Upper lobe of left lung (tissue), 6 donors: ENCODE data around the gene DCLRE1C. TPM values are rescaled to one million over a fixed set of nuclear protein-coding genes. Genes with fewer than 3 reads are reported as not detected.
"Not testable (repeated sequence)": the region's sequence is repeated elsewhere in the genome, so short reads cannot be mapped to it uniquely, and the experiment has no call there.

Experiments used
- ATAC-seq, 2 donors: fragments of 200-7000 bp; cut with Tn5 transposase; one replicate each; pipeline ENCODE4 v1.9.1; 2022; ENCODE audit warnings: mild to moderate bottlenecking in 2 of 2, moderate library complexity in 2 of 2; ENCODE audit not compliant: low FRiP score in 2 of 2
- DNase-seq, 2 donors: peaks; one replicate each; pipeline ENCODE4 v3.0.0-alpha.2; 2019 to 2020
- H3K27ac ChIP-seq, 4 donors: fragments of 200-600 bp; sonication (generic); one replicate each; pipeline ENCODE4 v1.5.1; 2016 to 2019
- H3K27me3 ChIP-seq, 4 donors: fragments of 200-600 bp; sonication (generic); one replicate each; pipeline ENCODE4 v1.5.1; 2017 to 2019
- H3K36me3 ChIP-seq, 4 donors: fragments of 200-600 bp; sonication (generic); one replicate each; pipeline ENCODE4 v1.5.1; 2016 to 2019
- H3K4me1 ChIP-seq, 4 donors: fragments of 200-600 bp; sonication (generic); one replicate each; pipeline ENCODE4 v1.5.1; 2018 to 2019
- H3K4me3 ChIP-seq, 4 donors: fragments of 200-600 bp; sonication (generic); one replicate each; pipeline ENCODE4 v1.5.1; 2017 to 2019; ENCODE audit warnings: mild to moderate bottlenecking in 2 of 4, moderate library complexity in 1 of 4
- H3K9me3 ChIP-seq, 4 donors: fragments of 200-600 bp; sonication (generic); one replicate each; pipeline ENCODE4 v1.5.1; 2018 to 2019
- CTCF ChIP-seq, 6 experiments: fragments of 450-650 bp in 4 of 6; fragments of 200-600 bp in 2 of 6; sonication (generic) in 2 of 6; IDR thresholded peaks; one replicate each; pipeline ENCODE4 v1.5.1; 2016 to 2019; ENCODE audit warnings: antibody characterized with exemption in 6 of 6
- EP300 ChIP-seq, 4 donors: sonication (generic); formaldehyde crosslinking; IDR thresholded peaks; one replicate each; pipeline ENCODE4 v1.5.1; 2017; ENCODE audit warnings: antibody characterized with exemption in 4 of 4, control low read depth in 2 of 4
- POLR2A ChIP-seq, 4 donors: fragments of 450-650 bp; IDR thresholded peaks; one replicate each; pipeline ENCODE4 v1.5.1; 2016 to 2017; ENCODE audit warnings: antibody characterized with exemption in 4 of 4, mild to moderate bottlenecking in 2 of 4
- POLR2AphosphoS5 ChIP-seq, 2 donors: sonication (generic); formaldehyde crosslinking; IDR thresholded peaks; one replicate each; pipeline ENCODE4 v1.5.1; 2017; ENCODE audit warnings: antibody characterized with exemption in 2 of 2
- WGBS, 2 donors: methylation state at CpG; one replicate each; pipeline ENCODE4 v1.1.5; 2017 to 2018; 5-methylcytosine and 5-hydroxymethylcytosine counted together
- total RNA-seq, 6 donors: library from RNA; depleted of rRNA in 4 of 6; stranded (reverse); fragments of >200 nt in 4 of 6; gene quantifications; one replicate each; pipeline versions ENCODE4 v1.1.0 to v1.2.1, GENCODE V29; 2016 to 2021
- donor health status: DM: no; HTN: no; CAD: no; lungs with moderate emphysema.
- donor health status: DM: no; HTN: yes; CAD: no; lungs with severe emphysema.

Gene DCLRE1C
- total RNA-seq, 6 donors from 2014 or later: 8.8 to 19.9 (median 10.9) TPM

- WGBS, 2 donors: 41 to 43% methylated on average over 10 of the region's 10 CpGs
- TF ChIP-seq POLR2AphosphoS5 (IDR thresholded peaks at IDR 0.05) (no peak), EP300 (IDR thresholded peaks at IDR 0.05) (no peak), POLR2A (IDR thresholded peaks at IDR 0.05) (no peak)
- no peak for DNase-seq
- H3K36me3 ChIP-seq: peaks cover 0 to 10% (median under 1%) of the 10 kb centered on the region in 4 donors
- no peaks in the 10 kb centered on the region for H3K9me3 ChIP-seq
- peak overlapping the region; percentile 57 to 84 (median 70) for H3K4me3 ChIP-seq
- no peak for ATAC-seq
- peaks cover 21 to 35% (median 30%) of the 10 kb centered on the region in 4 donors for H3K4me1 ChIP-seq
- H3K27me3 ChIP-seq: no peaks in the 10 kb centered on the region
- H3K27ac ChIP-seq: peak overlapping the region; percentile 90 to 92 (median 90)
These were observed 959 bp downstream of the DCLRE1C start for GRCh38 chr10:14952851-14953423.

- no peak overlapping the region for H3K4me3 ChIP-seq
- no peak overlapping the region for H3K27ac ChIP-seq
- H3K27me3 ChIP-seq: no peaks in the 10 kb centered on the region
- H3K4me1 ChIP-seq: peaks cover 16 to 26% (median 23%) of the 10 kb centered on the region in 4 donors
- ATAC-seq (no peak), DNase-seq (no peak)
- no peaks in the 10 kb centered on the region for H3K9me3 ChIP-seq
- peaks cover 0 to 40% (median 20%) of the 10 kb centered on the region in 4 donors for H3K36me3 ChIP-seq
- no peak for TF ChIP-seq POLR2AphosphoS5 (IDR thresholded peaks at IDR 0.05)
- TF ChIP-seq POLR2A (IDR thresholded peaks at IDR 0.05): no peak
- no peak for TF ChIP-seq EP300 (IDR thresholded peaks at IDR 0.05)
- TF ChIP-seq CTCF (IDR thresholded peaks at IDR 0.05): no peak
- WGBS, 2 donors: 89 to 92% methylated on average over 5 of the region's 5 CpGs
These were observed 4.6 kb downstream of the DCLRE1C start for GRCh38 chr10:14949291-14949690.

GRCh38 chr10:14947268-14947667 is 6.6 kb downstream of the DCLRE1C start:
- no peak overlapping the region for H3K4me3 ChIP-seq
- no peak for DNase-seq

GRCh38 chr10:14945108-14945507 is 8.8 kb downstream of the DCLRE1C start:
- WGBS, 2 donors: 90 to 95% methylated on average over 5 of the region's 5 CpGs
- Histone ChIP-seq H3K4me3 (no peak overlapping the region), H3K27ac (no peak overlapping the region), H3K9me3 (no peaks in the 10 kb centered on the region), H3K4me1 (no peaks in the 10 kb centered on the region), H3K27me3 (no peaks in the 10 kb centered on the region), H3K36me3 (peaks cover 2 to 64% (median 35%) of the 10 kb centered on the region in 4 donors)
- ATAC-seq (no peak), DNase-seq (no peak)
- TF ChIP-seq CTCF (IDR thresholded peaks at IDR 0.05): no peak
- TF ChIP-seq EP300 (IDR thresholded peaks at IDR 0.05): no peak
- no peak for TF ChIP-seq POLR2A (IDR thresholded peaks at IDR 0.05)
- no peak for TF ChIP-seq POLR2AphosphoS5 (IDR thresholded peaks at IDR 0.05)

More at GRCh38 chr10:14947268-14947667, 6.6 kb downstream of the DCLRE1C start:
- H3K4me1 ChIP-seq: peaks cover 7 to 15% (median 13%) of the 10 kb centered on the region in 4 donors
- no peaks in the 10 kb centered on the region for H3K27me3 ChIP-seq
- whole genome bisulfite sequencing, 2 donors: 100% methylated on average over 1 of the region's 1 CpG
- no peak for ATAC-seq
- no peak overlapping the region for H3K27ac ChIP-seq
- peaks cover 2 to 59% (median 30%) of the 10 kb centered on the region in 4 donors for H3K36me3 ChIP-seq
- TF ChIP-seq EP300 (IDR thresholded peaks at IDR 0.05) (no peak), CTCF (IDR thresholded peaks at IDR 0.05) (no peak), POLR2A (IDR thresholded peaks at IDR 0.05) (no peak), POLR2AphosphoS5 (IDR thresholded peaks at IDR 0.05) (no peak)
- no peaks in the 10 kb centered on the region for H3K9me3 ChIP-seq

GRCh38 chr10:14942950-14943338 is 11.0 kb downstream of the DCLRE1C start:
- H3K36me3 ChIP-seq: peaks cover 2 to 63% (median 35%) of the 10 kb centered on the region in 4 donors
- not testable (repeated sequence) for H3K27ac ChIP-seq, H3K4me3 ChIP-seq, H3K9me3 ChIP-seq, ATAC-seq, DNase-seq, H3K27me3 ChIP-seq, H3K4me1 ChIP-seq
- 85 to 92% methylated on average over 6 to 7 of the region's 7 CpGs for WGBS, 2 donors

GRCh38 chr10:14942147-14942949 is 11.5 kb downstream of the DCLRE1C start:
- not testable (repeated sequence) for ATAC-seq
- 93 to 95% methylated on average over 13 to 17 of the region's 17 CpGs for WGBS, 2 donors

GRCh38 chr10:14938971-14939370 is 14.9 kb downstream of the DCLRE1C start:
- H3K27me3 ChIP-seq, H3K4me1 ChIP-seq, H3K4me3 ChIP-seq, H3K9me3 ChIP-seq, H3K27ac ChIP-seq: not testable (repeated sequence)
- peak in 1 of 2 donors; percentile 47 for DNase-seq
- WGBS, 2 donors: 94% methylated on average over 3 of the region's 5 CpGs; no CpG with 5 or more reads in 1 of the 2 donors
- ATAC-seq: peak in 1 of 2 donors; percentile 38
- peaks cover 10 to 60% (median 25%) of the 10 kb centered on the region in 4 donors for H3K36me3 ChIP-seq

More at GRCh38 chr10:14942147-14942949, 11.5 kb downstream of the DCLRE1C start:
- not testable (repeated sequence) for H3K9me3 ChIP-seq, H3K4me3 ChIP-seq, H3K27ac ChIP-seq, H3K4me1 ChIP-seq, DNase-seq, H3K27me3 ChIP-seq
- peaks cover 2 to 61% (median 31%) of the 10 kb centered on the region in 4 donors for H3K36me3 ChIP-seq
